ENCODE results near the gene CDA.
"Not testable (repeated sequence)": the region's sequence is repeated elsewhere in the genome, so short reads cannot be mapped to it uniquely, and the experiment has no call there.

CDA gene

DNA sequence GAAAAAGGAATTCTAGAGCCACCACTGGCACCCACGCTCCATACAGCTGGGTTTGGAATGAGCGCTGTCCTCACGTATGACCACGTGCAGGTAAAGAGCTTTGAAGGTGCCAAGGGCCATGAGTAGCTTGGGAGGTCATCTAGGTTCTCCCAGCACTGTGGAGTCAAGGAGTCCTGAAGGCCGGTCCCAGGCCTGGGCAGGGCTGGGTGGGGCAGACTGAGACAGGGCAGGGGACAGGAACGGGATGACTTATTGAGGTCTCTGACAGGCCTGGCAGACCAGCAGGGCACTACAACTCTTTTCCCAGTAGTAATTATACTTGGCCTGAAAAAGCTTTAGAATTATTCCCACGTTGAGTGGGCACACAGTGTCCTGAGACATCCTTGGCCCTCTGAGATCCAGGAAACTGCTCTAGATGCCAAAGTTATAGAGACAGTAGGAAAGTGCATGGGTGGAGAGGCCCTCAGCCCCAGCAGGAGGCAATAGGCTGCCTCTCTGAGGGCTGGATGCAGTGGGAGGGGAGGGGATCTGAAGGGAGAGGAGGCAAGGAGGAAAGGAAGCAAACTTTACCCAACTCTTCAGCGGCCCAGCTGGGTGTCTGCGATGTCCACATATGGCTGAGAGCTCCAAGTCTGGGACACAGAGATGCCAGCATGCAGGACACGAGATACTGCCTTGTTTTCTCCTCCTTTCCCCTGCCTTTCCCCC lies 1.8 kb upstream of the CDA start:
- DNase-seq (ENCODE audit: low read depth) = no peak

DNA sequence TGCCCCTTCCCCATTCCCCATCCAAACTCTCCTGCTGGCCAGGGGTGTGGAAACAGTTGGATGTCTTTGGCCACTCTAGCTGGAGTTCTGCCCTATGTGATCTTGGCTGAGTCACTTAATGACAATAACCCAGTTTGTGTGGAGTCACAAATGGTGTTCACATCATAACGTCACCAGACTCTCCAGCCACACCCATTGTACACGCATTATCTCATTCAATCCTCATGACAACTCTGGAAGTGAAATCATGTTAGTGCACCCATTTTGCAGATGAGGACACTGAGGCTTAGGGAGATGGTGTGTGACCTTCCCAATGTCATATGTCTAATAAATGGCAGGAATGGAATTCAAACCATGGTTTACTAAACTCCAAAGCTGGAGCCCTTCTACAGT lies 1.2 kb upstream of the CDA start:
- no peak for DNase-seq (ENCODE audit: low read depth)

DNA sequence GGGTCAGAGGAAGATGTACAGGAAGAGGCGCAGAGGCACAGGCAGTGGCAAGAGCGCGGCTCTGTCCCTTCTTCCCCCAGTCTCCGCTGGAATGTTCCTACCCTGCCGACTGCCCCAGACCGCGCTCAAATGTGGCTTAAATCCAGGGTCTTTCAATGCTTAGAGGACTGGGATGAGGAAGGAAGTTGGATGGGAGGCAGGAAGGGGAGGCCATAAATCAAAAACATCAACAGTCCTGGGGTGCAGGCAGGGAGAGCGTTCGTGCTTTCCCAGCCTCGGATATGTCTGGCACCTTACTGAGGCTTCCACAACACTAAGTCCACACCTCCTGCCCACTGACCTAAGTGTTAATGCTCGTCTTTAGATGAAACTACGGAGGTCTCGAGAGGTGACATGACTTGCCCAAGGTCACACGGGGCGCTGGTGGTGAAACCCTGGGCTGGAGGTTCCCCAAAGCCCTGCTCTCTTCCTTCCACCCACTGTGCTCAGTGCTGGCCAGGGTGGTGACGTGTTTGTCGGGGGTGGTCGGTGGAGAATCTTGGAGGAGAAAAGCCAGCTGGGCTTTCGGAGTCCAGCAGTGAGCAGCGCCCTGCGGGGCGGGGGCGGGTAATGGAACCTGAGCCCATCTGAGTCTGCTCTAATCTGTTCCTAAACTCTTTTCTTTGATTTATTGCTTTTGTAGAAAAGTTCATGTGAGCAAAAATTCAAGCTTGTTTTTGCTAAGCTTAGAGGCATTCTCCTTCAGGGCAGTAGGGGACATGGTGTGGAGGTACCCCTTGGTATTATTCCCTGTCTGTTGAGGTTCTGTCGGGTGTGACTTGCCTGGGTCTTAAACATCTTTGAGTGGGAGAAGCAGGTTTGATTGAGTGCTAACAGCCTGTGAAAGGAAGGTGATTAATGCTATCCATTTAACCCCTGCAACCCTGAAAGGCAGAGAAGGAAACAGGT lies 708 bp downstream of the CDA start:
- DNase-seq (ENCODE audit: low read depth) = no peak

DNA sequence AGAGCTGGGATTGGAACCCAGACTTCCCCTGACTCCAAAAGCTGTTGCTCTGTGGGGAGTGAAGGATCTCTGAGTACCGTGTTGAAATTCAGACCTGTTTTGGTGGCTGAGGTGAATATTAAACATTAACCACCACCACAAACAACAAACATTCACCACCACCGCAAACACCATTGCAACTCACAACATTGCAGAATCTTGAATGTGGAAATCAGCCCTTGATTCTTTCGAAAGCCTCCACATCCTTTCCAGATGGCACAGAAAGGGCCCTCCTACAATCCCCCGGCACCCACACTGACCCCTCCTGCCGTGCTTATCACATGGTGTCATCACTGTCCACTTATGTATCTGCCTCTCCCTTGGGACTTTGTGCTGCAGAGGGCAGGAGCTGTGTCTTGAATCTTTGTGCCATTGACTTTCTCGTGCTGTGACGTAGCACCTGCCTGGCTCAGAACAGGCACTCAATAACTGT lies 1.4 kb downstream of the CDA start:
- no peak for DNase-seq (ENCODE audit: low read depth)

DNA sequence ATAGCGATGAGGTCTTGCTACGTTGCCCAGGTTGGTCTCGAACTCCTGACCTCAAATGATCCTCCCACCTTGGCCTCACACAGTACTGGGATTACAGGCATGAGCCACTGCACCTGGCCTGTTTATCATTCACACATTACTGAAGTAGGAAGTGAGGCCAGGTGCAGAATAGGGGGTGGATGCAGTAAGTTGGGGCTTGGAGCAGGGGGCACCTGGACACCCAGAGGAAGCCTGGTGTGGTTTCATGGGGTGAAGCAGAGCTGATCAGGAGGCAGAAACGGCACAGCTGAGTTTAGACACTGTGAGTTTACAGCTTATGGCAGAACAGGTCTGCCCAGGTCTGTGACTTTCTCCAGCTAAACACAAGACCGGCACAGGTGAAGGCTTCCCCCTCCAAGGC lies 4.9 kb downstream of the CDA start:
- no peak for DNase-seq (ENCODE audit: low read depth)

DNA sequence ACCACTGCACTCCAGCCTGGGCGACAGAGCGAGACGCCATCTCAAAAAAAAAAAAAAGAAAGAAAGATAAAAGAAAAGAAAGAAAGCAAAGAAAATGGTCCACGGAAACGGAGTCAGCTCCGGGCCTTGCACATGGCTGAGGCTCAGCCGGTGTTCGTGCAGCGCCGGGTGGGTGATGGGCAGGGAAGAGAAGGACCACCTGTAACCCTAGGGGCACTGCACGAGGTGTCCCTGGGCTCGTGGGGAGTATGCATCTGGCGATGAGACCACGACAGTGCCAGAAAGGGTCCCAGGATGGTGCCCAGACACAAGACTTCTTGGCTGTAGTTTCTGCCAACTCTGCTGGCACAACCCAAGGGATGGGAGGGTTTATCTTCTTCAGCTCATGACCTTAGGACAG lies 5.8 kb downstream of the CDA start:
- DNase-seq (ENCODE audit: low read depth) = no peak

DNA sequence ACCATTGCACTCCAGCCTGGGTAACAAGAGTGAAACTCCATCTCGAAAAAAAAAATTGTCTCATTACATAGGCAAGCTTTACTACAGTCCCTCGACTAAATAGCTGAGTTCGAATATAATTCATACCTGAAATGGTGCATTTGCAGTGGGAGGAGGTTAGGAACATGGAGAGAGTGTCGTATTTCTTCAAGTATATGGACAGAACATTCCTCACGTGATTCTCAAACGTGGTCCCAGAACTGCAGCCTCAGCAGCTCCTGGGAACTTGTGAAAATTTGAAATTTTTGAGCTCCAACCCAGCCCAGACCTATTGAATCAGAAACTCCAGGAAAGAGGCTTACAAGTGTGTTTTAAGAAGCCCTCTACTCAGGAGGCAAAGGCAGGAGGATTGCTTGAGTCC lies 7.2 kb downstream of the CDA start:
- no peak for DNase-seq (ENCODE audit: low read depth)

DNA sequence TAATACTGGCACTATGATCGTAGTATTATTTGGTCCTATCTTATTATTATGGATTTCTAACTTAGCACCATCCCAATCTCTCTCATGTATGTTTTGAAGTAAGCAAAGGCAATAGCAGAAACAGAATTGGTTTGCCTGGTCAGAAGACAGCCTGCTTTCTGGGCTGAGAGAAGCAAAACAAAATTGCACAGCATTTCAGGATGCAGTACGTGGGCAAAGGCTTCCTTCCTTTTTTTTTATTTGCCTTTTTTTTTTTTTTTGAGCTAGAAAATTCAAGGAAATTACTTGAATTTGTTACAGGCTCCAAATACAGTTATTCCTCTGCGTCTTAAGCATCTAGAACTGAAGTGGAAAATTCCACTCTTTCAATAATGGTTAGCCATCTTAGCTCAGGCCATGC lies 8.8 kb downstream of the CDA start:
- no peak for DNase-seq (ENCODE audit: low read depth)

DNA sequence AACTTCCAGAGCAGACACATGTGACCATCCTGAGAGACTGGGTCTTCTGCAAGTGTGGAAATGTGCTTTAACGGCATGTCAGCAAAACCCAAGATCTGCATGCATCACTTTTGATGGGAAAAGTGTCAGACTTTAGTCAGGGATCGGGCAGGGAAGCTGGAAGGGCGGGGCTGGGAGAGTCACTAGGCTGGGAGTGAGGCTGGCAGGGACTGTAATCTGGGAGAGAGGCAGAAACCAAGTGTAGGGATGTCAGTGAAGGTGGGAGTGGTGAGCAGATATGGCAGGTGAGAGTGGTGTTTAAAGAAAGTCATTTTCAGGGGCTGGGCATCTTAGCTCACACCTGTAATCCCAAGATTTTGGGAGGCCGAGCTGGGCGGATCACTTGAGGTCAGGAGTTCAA lies 11.3 kb downstream of the CDA start:
- no peak for DNase-seq (ENCODE audit: low read depth)

DNA sequence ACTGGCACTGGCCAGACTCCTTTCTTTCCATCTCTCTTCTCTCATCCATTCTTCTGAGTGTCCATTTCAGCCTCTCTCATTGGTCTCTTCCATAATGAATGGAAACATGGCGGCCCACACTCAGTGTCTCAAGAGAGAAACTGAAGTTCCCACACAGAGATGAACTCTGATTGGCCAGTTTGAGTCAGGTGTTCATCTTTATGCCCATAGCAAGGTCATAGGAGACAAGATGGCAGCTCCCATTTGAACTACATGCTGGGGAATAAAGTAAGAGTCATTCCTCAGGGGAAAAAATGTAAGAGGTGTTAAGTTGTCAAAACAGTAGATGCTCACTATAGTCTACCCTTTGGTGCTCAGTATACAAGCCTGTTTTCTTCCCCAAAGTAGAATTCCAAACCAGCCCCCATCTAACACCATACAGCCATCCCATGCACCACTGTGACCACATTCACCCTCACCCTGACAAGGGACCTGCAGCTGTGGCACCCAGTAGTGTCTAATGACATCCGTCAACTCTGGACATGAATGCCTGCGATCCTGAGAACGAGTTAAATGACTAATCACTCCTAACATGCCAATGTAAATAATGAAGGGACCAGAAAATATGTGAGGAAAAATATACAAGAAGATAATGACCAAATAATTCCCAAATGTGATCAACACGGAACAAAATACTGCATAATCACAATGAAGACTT lies 12.4 kb downstream of the CDA start:
- no peak for DNase-seq (ENCODE audit: low read depth)

DNA sequence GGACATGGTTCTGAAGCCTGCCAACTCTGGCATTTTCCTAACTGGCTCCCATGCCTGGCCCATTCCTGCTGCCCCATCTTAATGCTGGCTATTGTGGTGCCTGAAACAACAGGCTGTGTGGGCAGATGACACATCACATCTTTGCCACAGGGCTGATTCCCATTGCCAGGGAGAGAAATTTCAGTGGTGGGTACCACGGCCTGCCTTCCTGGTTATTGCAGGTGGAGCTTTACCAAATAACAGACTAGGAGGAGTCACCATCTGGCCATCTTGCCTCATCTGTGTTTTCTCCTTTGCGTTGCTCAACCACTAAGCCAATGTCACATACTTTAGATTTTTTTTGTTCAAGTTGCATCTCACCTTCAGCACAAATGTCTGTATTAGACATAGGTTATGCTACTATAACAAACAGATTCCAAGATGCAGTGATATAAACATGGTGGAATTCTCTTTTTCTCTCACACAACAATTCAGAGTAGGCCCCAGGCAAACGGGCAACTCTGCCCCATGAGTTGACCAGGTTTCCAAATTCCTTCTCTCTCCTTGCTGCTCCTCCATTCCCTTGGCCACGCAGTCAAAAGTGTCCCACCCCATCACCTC lies 14.1 kb downstream of the CDA start:
- no peak for DNase-seq (ENCODE audit: low read depth)

DNA sequence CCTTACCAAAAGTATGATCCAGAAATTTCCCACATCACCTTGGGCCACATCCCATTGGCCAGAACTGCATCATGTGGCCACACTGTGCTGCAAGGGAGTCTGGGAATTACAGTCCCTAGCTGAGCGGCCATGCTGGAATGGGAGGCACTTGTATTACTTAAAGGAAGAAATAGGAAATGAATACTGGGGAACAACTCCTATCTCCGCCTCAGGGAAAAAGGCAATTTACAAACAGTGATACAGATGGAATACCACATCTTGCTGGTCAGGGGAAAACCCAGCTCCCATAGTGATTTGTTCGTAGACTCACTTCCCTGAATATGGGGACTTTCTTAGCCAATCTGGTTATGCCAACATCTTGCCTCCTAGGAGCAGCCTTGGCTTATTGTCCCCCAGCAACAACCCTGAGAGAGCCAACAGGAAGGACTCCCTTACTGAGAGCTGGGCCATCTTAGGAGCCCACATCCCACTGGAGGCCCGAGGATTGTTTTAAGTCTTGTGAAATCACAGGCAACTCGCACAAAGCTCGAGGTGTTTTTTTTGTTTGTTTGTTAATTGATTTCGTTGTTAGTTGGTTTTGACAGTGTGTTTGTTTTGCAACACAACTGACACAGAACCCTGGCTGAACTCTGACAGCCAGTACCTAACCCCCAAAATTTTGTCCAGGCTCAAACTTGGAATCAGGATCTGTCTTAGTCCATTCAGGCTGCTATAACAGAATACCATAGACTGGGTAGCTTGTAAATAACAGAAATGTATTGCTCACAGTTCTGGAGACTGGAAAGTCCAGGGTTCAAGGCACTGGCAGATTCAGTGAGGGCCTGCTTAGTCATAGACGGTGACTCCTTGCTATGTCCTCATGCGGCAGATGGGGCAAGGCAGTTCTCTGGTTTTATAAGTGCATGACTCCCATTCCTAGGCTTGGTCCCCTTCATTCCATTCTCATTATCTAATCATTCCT lies 14.9 kb downstream of the CDA start:
- DNase-seq (ENCODE audit: low read depth) = no peak

DNA sequence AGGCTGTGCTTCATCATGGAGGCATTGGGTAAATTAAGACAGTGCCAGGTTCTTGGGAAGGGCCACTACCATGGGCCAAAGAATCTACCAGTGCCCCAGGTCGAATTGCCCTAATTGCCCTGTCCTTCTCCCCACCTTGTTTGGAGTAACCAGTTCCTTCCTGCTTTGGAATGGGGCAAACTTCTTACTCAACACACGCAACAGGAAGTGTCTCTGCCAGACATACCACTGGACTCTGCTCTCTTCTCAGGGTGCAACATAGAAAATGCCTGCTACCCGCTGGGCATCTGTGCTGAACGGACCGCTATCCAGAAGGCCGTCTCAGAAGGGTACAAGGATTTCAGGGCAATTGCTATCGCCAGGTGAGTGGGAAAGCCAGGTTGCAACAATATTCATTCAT lies 15.8 kb downstream of the CDA start:
- no peak for DNase-seq (ENCODE audit: low read depth)

DNA sequence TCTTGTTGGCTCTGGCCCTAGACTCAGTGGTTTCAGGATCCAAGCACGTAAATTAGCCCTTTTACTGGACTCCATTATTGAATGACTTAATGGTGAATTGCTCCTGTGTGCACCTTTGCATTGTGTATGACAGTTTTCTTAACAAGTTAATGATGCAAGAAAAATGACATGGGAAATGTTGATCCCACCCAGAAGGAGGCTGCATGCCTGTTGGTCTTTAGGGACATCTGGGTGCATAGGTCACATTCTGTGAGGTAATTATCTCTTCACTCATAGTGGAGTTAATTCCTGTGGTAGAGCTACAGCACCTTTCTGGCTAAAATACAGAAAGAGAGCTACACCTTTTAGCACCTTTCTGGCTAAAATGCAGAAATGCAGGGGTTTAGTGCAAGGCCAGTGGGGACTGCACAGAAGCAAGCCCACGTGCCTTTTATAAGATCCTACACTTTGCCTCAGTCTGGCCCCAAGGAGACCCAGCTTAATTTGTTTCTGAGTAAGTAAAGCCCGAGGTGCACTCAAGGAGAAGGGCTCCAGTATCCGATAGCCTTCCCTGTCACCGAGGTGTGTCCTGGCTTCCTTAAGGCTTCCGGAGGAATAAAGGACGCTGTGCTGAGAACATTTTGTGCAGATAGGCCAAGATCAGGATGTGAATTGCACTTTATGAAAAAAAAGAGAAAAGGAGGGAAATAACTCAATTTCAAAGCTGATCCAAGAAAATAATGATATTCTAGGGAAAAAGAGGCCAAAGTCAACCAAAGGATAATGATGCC lies 18.1 kb downstream of the CDA start:
- DNase-seq (ENCODE audit: low read depth) = not testable (repeated sequence)

DNA sequence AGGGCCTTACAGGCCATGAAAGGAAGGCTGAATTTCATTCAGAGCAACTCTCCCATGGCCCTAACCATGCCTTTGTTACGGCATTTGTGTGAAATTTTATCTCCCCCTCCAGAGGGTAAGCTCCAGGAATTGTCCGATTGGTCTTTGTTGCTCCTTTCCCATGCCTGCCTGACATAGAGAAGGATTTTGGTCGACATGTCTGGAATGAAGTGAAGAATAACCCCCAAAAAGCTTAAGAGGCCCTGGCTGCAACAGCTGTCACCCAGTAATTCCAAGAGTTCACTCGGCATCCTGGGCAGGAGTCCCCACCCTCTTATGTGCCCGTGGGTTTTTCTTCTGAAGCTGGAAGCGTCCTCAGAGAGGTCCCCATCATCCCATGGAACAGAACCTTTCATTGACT lies 20.6 kb downstream of the CDA start:
- DNase-seq (ENCODE audit: low read depth) = no peak

DNA sequence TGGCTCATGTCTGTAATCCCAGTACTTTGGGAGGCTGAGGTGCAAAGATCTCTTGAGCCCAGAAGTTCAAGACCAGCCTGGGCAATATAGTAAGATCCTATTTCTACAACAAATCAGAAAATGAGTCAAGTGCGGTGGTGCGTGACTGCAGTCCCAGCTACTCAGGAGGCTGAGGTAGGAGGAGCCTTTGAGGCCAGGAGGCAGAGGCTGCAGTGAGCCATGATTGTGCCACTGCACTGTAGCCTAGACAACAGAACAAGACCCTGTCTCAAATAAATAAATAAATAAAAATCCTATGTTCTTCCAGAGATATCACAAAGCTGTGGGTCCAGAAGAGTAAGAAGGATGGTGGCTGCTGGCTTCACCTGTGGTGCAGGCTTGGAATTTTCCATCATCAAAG lies 22.1 kb downstream of the CDA start:
- DNase-seq (ENCODE audit: low read depth) = no peak

DNA sequence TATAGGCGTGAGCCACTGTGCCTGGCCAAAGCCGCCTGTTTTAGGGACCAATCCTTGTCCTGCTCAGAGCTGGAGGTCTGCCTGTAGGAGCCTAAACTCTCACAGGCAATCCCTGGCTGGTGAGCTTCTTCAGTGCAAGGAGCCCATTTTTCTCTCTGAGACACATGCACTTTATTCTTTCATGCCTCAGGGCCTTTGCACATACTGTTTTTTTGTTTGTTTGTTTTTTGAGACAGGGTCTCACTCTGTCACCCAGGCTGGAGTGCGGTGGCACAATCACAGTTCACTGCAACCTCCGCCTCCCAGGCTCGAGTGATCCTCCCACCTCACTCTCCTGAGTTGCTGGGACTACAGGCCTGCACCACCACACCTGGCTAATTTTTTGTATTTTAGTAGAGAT lies 22.8 kb downstream of the CDA start:
- DNase-seq (ENCODE audit: low read depth) = no peak

DNA sequence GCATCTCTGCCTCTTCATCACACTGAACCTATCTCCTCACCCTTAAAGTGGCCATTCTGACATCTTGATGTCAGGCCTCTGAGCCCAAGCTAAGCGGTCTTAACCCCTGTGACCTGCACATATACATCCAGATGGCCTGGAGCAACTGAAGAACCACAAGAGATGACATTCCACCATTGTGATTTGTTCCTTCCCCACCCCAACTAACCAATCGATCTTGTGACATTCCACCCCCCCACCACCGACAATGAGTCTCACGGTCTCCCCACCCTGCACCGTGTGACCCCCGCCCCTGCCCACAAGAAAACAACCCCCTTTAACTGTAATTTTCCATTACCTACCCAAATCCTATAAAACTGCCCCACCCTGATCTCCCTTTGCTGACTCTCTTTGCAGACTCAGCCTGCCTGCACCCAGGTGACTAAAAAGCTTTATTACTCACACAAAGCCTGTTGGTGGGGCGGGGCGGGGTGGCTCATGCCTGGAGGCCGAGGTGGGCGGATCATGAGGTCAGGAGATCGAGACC lies 23.4 kb downstream of the CDA start:
- no peak for DNase-seq (ENCODE audit: low read depth)

DNA sequence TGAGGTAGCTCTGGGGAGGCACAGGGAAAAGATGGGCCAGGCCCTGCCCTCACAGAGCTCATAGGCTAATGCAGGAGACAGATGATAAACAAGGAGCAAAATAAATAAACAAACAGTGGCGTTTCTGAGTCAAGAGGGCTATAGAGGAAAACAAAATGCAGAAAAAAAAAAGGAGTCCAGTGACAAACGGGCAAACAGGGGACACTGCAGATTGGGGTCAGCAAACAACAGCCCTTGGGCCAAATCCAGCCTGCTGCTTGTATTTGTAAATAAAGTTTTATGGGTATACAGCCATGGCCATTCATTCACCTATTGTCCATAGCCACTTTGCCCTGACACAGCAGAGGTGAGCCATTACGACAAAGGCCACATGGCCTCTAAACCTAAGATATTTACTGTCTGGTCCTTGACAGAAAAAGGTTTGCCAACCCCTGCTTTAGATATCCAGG lies 25.3 kb downstream of the CDA start:
- DNase-seq (ENCODE audit: low read depth) = no peak
